CD4-positive, alpha-beta T cell treated with Interleukin-15 for 1 hour (primary cell): ENCODE measurements around the gene CA12.
A peak's percentile ranks its signal among the peaks of the same experiment; 100 is the strongest.

Experiments
- DNase-seq: peaks from one replicate; pipeline ENCODE4 v3.0.0-alpha.2; 2020

Gene CA12

DNA sequence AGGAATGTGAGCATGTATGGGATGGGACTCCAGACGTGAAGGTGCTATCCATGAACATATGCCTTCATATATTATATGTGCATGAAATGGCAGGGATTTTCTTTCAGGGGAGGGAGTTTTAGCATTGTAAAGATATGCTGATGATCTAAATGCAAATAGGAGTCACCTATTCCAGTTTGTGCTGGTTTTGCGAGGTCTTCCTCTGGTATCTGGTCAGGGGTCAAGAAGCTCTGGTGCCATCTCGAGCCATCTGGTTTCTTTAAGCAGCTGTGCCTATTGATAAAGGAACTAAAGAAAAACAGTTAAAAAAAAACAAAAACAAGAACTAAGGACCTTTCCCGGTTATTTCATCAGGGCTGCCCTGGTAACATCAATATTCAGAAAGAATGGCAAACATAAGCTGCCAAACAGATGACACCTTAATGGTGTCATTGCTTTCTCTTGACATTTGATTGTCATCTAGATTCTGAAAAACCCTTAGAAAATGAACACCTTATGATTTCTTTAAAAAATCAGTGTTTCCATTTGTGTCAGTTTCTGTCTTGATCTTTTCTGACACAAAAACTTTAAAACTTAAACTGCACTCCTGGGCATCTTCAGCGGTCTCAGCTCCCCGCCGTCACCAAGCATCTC lies 81.6 kb downstream of the CA12 start:
- no peak for DNase-seq

DNA sequence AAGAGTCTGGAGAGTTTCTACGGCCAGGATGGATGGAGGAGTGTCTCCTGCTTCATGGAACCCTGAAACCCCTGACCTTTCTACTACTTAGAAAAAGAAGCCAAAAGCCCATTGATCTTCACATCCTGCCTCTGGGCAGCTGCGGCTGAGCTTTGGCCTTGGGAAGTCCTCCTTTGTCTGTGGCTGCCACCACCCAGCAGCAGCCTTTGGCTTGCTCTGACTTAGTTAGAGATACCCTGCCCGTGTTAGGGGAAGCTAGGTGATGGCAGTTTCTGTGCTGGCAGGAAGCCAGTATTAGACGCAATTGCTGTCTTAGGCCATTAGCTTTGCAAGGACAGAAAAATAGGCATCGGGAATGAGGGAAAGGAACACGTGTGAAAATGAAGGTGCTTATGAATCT lies 85.5 kb downstream of the CA12 start:
- no peak for DNase-seq

DNA sequence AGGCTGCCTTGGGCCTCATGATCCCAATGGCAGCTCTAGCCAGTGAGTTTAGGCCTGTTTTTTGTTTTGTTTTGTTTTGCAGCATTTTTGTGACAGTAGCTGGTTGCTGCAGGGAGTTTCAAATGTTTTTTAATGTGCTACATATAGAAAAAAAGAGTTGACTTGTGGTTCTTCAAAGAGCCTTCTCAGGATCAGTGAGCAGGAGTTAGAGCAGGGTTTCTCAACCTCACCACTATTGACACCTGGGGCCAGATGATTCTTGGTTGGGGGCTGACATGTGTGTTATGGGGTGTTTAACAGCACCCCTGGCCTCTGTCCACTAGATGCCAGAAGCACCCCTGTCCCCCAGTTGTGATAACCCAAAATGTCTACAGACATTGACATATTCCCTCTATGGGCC lies 86.3 kb downstream of the CA12 start:
- DNase-seq: no peak

DNA sequence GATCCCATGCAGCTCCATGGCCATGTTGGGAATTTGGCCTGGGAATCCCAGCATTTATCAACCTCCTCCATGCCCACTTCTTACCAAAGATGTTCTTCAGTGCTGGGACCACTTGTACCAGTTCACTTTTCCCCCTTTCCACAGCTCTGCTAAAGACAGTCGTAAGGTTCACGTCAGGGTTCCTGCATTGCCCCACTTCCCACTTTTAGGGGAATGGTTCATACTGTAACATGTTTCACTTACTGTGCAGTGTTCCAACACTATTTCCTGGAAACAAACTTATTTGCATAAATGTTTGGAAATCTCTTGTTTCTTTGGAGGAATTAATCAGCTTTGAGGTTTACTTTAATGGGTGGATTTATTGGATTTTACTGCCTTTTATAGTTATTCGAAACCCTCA lies 87.3 kb downstream of the CA12 start:
- no peak for DNase-seq

DNA sequence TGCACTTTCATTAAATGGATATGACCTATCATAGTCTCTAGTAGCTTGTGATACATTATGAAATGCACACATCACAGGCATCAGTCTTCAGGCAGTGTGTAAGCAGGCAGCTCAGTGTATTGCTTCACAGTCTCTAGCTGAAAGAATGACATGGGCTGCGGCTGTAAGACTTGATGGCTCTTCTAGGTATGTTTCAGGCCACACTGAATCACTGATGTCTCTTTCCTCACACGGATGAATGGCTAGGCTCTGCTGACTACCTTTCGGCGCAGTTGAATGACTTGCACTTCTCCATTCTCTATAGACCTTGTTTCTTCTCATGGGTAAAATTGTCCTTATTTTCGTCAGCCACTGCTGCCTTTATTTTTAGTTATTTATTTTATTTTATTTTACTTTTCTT lies 88.9 kb downstream of the CA12 start:
- DNase-seq: no peak

DNA sequence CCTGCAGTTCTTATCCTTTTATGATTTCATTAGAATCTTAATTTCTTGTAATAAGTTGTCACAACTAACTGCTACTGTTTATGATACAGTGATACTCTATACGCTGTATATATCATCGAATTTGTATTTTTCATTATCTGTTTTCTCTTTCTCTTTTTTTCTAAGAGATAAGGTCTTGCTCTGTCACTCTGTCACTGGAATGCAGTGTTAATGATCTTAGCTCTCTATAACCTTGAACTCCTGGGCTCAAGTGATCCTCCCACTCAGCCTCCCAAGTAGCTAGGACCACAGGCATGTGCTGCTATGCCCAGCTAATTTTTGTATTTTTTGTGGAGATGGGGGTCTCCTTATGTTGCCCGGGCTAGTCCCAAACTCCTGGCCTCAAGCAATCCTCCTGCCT lies 89.4 kb downstream of the CA12 start:
- DNase-seq: no peak

DNA sequence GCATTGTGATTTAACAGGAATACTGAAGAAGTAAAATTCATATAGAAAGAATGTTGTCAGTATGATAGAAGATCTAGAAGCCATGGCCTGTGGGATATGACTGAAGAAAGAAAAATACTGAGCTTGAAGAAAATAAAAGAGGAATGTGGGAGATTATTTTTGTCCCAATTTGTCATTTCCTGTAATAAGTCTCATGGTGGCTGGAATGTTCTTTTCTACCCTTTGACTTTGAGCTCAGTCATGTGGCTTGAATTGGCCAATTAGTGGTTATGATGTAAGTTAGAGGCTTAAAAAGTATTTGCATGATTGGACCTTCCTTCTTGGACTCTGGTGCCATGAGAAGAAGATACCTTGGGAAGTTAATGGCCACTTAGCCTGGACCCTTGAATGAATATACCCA lies 90.1 kb downstream of the CA12 start:
- DNase-seq: no peak

DNA sequence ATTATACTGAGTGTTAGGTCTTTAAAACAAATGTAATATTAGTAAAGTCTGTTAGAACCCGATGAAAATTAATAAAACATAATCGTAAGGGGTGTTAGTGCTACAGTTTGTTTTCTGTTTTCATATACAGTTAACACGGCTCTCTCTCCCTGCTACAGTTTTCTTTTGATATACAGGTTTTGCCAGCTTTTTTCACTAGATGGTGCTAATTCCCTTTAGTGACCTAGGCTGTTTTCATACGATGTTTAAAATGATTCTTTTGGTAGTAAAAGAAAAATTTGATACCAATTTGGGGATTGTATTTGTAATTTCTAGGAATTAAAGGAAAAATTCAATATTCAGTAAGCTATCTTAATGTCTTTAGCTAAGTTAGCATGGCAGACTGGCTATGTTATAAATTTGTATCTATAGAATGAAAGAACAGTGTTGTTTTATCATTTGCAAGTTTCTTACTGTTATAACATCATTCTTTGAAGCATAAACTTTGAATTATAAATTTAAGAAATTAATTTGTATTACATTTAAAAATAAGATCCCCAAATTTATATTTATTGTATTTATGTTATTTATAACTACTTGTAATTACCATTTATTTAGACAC lies 92.8 kb downstream of the CA12 start:
- DNase-seq: no peak

DNA sequence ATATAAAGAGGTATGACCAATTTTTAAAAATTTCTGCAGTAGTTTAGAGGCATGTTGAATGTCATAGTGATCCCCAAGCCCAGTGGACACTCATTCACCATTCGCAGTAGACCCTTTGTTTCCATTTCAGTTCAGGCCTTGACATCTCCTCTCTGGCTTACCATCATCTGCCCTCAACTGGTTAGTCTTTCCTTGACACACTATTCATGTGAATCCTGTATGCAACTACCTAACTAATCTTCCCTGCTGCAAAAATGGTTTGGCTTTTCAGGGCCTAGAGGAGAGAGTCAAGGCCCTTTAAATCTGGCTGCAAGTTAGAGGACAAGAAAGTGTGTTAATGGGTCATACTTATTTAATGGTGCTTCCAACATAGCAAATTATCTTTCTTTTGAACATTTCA lies 93.3 kb downstream of the CA12 start:
- DNase-seq: no peak

DNA sequence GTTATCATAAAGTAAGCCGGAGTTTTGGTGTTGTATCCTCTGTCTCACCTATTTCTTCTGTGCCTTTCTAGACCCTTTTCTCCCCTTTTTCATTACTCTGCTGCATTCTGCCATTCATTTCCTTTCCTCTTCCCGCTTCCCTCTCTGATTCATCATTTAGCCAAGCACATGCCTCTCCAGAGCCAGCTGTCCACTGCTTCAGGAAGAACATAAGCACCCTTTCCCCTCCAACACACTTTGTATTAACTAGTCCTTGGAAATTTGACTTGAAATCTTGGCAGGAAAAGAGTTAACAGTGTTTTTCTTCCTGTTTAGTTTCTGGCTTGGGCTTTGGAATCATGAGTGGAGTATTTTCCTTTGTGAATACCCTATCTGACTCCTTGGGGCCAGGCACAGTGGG lies 94.5 kb downstream of the CA12 start:
- no peak for DNase-seq

DNA sequence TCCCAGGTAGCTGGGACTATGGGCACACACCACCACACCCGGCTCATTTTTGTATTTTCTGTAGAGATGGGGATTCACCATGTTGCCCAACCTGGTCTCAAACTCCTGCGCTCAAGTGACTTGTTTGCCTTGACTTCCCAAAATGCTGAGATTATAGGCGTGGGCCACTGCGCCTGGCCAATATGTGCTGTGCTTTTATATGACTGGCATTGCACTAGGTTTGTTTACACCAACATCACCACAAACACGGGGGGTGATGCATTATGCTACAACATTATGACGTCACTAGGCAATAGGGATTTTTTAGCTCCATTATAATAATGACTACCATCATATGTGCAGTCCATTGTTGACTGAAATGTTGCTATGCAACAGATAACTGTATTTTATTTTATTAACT lies 97.3 kb downstream of the CA12 start:
- DNase-seq: no peak

DNA sequence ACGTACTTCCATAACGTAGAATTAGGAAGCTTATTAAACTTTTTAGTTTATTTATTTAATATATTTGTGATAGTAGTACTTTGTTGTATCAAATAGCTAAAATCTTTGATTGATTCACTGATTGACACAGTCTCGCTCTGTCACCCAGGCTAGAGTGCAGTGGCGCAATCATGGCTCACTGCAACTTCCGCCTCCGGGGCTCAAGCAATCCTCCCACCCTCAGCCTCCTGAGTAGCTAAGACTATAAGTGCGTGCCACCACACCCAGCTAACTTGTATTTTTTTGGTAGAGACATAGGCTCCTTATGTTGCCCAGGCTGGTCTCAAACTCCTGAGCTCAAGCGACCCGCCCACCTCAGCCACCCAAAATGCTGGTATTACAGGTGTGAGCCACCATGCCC lies 98.5 kb downstream of the CA12 start:
- peak; percentile 62 for DNase-seq

DNA sequence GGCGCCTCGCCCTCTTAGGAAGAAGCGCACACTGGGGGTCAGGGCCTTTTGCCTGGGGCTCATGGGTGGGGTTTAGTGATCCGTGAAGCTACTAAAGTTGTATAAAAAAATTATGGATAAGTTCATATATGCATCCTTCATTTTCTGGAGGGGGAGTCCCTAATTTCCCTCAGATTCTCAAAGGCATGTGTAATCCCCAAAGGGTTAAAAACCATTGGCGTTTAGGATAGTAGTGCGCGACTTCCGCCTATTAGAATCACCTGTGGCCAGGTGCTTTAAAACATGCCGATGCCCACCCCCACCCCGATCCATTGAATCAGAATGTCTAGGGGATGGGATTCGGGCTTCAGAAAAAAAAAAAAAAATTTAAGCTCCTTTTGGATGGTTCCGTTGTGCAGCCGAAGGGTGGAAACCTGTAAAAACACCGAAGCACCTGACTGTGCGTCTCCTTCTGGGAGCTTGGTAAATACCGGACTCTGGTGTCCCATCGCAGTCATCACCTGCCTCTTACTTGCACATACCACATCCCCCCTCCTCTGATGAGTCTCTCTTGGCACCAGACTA lies 103.7 kb downstream of the CA12 start:
- DNase-seq: no peak

DNA sequence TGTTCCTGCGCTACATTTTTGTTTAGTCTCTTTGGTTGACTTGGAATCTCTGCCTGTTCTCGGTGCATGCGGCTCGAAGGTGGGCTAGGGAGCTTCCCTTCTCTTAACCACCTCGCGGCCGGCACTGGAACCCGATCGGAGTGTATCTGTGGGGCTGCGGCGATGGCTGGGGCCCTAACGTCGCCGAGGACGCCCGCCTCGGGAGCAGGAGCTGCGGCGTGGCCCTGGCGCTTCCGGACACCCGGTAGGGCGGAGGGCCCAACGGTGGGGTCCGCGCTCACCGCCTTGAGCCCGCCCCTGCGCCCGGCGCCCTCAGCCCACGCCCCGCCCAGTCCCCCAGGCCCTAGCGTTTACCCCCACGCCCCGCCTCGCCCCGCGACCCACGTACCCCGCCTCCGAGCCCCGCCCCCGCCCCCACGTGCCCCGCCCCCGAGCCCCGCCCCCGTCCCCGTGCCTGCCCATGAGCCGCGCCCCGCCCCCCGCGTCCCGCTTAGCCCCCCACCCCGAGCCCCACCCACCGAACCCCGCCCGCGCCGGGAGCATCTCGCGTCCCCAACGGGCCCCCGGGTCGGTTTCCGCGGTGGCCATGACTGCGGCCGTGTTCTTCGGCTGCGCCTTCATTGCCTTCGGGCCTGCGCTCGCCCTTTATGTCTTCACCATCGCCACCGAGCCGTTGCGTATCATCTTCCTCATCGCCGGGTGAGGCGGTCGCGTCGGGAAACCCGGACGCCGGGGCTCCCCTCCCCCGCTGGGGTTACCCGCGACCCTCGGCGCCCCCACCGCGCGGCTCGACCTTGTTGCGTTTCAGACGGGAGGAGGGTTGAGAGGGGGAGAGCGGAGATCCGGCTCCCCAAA lies 104.4 kb downstream of the CA12 start, which contains the start of gene APH1B:
Gene APH1B (plus strand): TSS at position 568 of the 855 bp plus-strand sequence. CDS start 19 bp downstream, at position 587.
- DNase-seq: peak; percentile 85

DNA sequence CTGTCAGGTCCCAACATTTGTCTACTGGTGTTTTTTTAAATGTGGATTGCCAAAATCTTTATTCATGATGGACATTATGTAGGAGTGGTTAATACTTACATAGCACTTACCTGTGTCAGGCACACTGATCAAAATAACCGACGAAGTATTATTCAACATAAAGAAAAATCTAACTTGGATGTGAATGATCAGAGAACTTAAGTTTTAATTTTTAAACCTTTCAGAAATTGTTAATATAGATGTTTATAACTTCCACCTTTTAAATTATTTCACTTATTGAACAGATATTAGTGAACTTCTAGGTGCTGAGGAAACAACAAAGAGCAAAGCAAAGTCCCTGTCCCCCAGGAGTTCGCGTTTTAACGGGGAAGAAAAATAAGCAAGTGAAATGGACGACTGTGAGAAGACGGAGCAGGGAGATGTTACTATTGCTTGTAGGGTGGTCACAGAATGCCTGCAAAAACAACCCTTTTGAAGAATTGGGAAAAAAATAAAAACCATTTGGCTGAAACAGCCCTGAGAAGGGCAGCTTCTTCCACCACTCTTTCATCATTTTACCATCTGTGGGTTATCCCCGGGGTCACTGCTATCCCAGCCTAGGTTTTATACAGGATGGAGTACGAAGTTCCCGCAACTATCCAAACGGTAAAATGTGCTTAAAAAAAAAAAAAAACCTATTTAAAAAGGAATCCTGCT lies 105.2 kb downstream of the CA12 start:
- no peak for DNase-seq

DNA sequence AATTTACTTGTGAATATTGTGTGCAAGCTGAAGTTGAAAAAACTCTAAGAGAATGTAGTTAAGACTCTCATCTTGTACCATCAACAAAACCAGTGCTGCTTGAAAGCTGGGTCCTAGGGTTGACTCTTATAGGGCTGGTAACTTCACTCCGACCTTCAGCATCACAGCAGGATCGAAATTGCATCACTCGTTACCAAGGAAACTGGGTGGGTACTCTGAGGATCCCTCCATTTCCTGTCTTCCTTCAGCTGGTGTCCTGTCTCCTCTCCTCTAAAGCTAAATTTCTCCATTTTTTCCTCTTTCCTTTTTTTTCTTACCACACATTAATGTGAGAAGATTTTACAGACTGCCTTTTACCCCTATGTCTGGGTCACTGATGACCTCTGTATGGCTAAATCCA lies 107.2 kb downstream of the CA12 start:
- DNase-seq: no peak
